Caco-2 (cell line): ENCODE measurements around the gene HPN. TPM values are rescaled to one million over a fixed set of nuclear protein-coding genes. Genes with fewer than 3 reads are reported as not detected.
A peak's percentile ranks its signal among the peaks of the same experiment; 100 is the strongest.

Experiments
- BruUV-seq: library from RNA; stranded (reverse); fragments of 400-500 nt; replicated peaks from 2 replicates; lab custom pipeline; 2021; lab: Mats Ljungman, UMichigan
- CTCF ChIA-PET: fragments of 300-600 bp; sonication (Branson Sonifier 250); formaldehyde crosslinking; loops from one replicate; lab custom pipeline; 2022; ENCODE audit warnings: antibody characterized with exemption; lab: Charles Lee
- POLR2A ChIA-PET: fragments of 300-600 bp; sonication (Branson Sonifier 250); formaldehyde crosslinking; loops from one replicate; lab custom pipeline; 2022; ENCODE audit warnings: antibody characterized with exemption; lab: Charles Lee
- DNase-seq, 2 experiments: peaks; one replicate each; pipeline versions ENCODE4 v3.0.0 to v3.0.0-alpha.2; 2020 to 2022
- H3K27me3 ChIP-seq: replicated peaks from 2 replicates; pipeline ENCODE4 v1.6.0; 2011; ENCODE audit warnings: low read length; ENCODE audit not compliant: control insufficient read depth, insufficient read depth
- H3K36me3 ChIP-seq: 2 replicates; pipeline ENCODE4 v1.5.1; 2011; ENCODE audit warnings: low read length; ENCODE audit not compliant: control insufficient read depth, insufficient read depth
- H3K4me1 ChIP-seq: fragments of 250-450 bp; sonication (Bioruptor Pico); 2 replicates; pipeline ENCODE4 v1.5.1; 2020; ENCODE audit warnings: mild to moderate bottlenecking
- H3K4me3 ChIP-seq: 2 replicates; pipeline ENCODE4 v1.5.1; 2011; ENCODE audit warnings: low read depth, mild to moderate bottlenecking, control low read depth, low read length
- H3K9me3 ChIP-seq: fragments of 250-450 bp; sonication (Bioruptor Pico); 2 replicates; pipeline ENCODE4 v1.5.1; 2020; ENCODE audit warnings: mild to moderate bottlenecking, moderate library complexity
- H3K27ac Mint-ChIP-seq: one replicate; pipeline ENCODE4 v1.8.0; 2022; ENCODE audit warnings: mixed read lengths; ENCODE audit not compliant: unreplicated experiment
- H3K27me3 Mint-ChIP-seq: one replicate; pipeline ENCODE4 v1.8.0; 2022; ENCODE audit warnings: mixed read lengths; ENCODE audit not compliant: insufficient read depth, unreplicated experiment
- H3K36me3 Mint-ChIP-seq: one replicate; pipeline ENCODE4 v1.8.0; 2022; ENCODE audit warnings: mild to moderate bottlenecking, mixed read lengths; ENCODE audit not compliant: insufficient read depth, unreplicated experiment
- H3K4me1 Mint-ChIP-seq: one replicate; pipeline ENCODE4 v1.8.0; 2022; ENCODE audit warnings: low read depth, mixed read lengths; ENCODE audit not compliant: unreplicated experiment
- H3K4me3 Mint-ChIP-seq: one replicate; pipeline ENCODE4 v1.8.0; 2022; ENCODE audit warnings: mild to moderate bottlenecking, moderate library complexity, mixed read lengths; ENCODE audit not compliant: unreplicated experiment
- H3K9me3 Mint-ChIP-seq: one replicate; pipeline ENCODE4 v1.8.0; 2022; ENCODE audit warnings: mixed read lengths; ENCODE audit not compliant: unreplicated experiment
- CTCF ChIP-seq, 2 experiments: fragments of 200-600 bp in 1 of 2; IDR thresholded peaks; 1 replicate in 1 of 2; 2 replicates in 1 of 2; pipeline versions ENCODE4 v1.5.1 to v1.8.0; 2011 to 2022; ENCODE audit warnings: antibody characterized with exemption in 1 of 2, control low read depth in 1 of 2, inconsistent platforms in 1 of 2, low read depth in 1 of 2, low read length in 1 of 2, mild to moderate bottlenecking in 1 of 2, moderate library complexity in 1 of 2; ENCODE audit not compliant: insufficient read depth in 1 of 2, severe bottlenecking in 1 of 2, unreplicated experiment in 1 of 2
- intact Hi-C: fragments of 100-400 bp; cut with micrococcal nuclease; formaldehyde crosslinking; loops from one replicate; pipeline ENCODE4 v1.10.0; 2022; ENCODE audit not compliant: unreplicated experiment
- total RNA-seq: library from RNA; stranded (reverse); gene quantifications from 2 replicates; pipeline ENCODE4 v1.2.3, GENCODE V29; 2022

HPN gene
- total RNA-seq, 1 experiment from 2014 or later = 20.8 TPM

- H3K4me1 ChIP-seq = no peaks in the 10 kb centered on the region
- no peaks in the 10 kb centered on the region for H3K27me3 ChIP-seq
- Mint-ChIP-seq H3K36me3 (peaks cover 98% of the 10 kb centered on the region), H3K9me3 (no peaks in the 10 kb centered on the region), H3K27me3 (no peaks in the 10 kb centered on the region), H3K27ac (peak overlapping the region; percentile 19), H3K4me1 (peaks cover 8% of the 10 kb centered on the region), H3K4me3 (no peak overlapping the region)
- H3K36me3 ChIP-seq = peaks cover 10% of the 10 kb centered on the region
- H3K9me3 ChIP-seq = no peaks in the 10 kb centered on the region
- ChIA-PET CTCF (no interaction called here), POLR2A (no interaction called here)
- BruUV-seq = no TSS peak
- intact Hi-C loops = no loop called here
- TF ChIP-seq CTCF (IDR thresholded peaks at IDR 0.05; ENCODE audit: insufficient read depth in 1 of 2, low read depth in 1 of 2, low read length in 1 of 2, severe bottlenecking in 1 of 2, unreplicated experiment in 1 of 2) = no peak
- no peak overlapping the region for H3K4me3 ChIP-seq
- DNase-seq = no peak
Measured at GRCh38 chr19:35015954-35016351, 25.6 kb upstream of the HPN start.

GRCh38 chr19:35017507-35017906, 24.0 kb upstream of the HPN start:
- Mint-ChIP-seq H3K27ac (no peak overlapping the region), H3K4me1 (peaks cover 8% of the 10 kb centered on the region), H3K9me3 (no peaks in the 10 kb centered on the region), H3K4me3 (no peak overlapping the region), H3K36me3 (peaks cover 96% of the 10 kb centered on the region), H3K27me3 (no peaks in the 10 kb centered on the region)
- intact Hi-C loops = no loop called here
- no peak overlapping the region for H3K4me3 ChIP-seq
- peaks cover 9% of the 10 kb centered on the region for H3K36me3 ChIP-seq
- no peaks in the 10 kb centered on the region for H3K4me1 ChIP-seq
- no peak for TF ChIP-seq CTCF (IDR thresholded peaks at IDR 0.05; ENCODE audit: insufficient read depth in 1 of 2, low read depth in 1 of 2, low read length in 1 of 2, severe bottlenecking in 1 of 2, unreplicated experiment in 1 of 2)
- no peaks in the 10 kb centered on the region for H3K9me3 ChIP-seq
- no peak for DNase-seq
- POLR2A ChIA-PET = no interaction called here
- no TSS peak for BruUV-seq
- CTCF ChIA-PET = no interaction called here
- H3K27me3 ChIP-seq = no peaks in the 10 kb centered on the region

GRCh38 chr19:35018379-35018778, 23.1 kb upstream of the HPN start:
- no peak for TF ChIP-seq CTCF (IDR thresholded peaks at IDR 0.05; ENCODE audit: insufficient read depth in 1 of 2, low read depth in 1 of 2, low read length in 1 of 2, severe bottlenecking in 1 of 2, unreplicated experiment in 1 of 2)
- Histone ChIP-seq H3K4me3 (no peak overlapping the region), H3K27me3 (no peaks in the 10 kb centered on the region), H3K9me3 (no peaks in the 10 kb centered on the region), H3K36me3 (peaks cover 9% of the 10 kb centered on the region), H3K4me1 (no peaks in the 10 kb centered on the region)
- Mint-ChIP-seq H3K27me3 (no peaks in the 10 kb centered on the region), H3K27ac (no peak overlapping the region), H3K4me1 (peaks cover 2% of the 10 kb centered on the region), H3K4me3 (no peak overlapping the region), H3K36me3 (peaks cover 96% of the 10 kb centered on the region), H3K9me3 (no peaks in the 10 kb centered on the region)
- CTCF ChIA-PET = no interaction called here
- no peak for DNase-seq
- intact Hi-C loops = no loop called here
- BruUV-seq = no TSS peak
- POLR2A ChIA-PET = no interaction called here
